Liver (tissue), 9 donors: Measurements from ENCODE around the gene ZNF436. TPM values are rescaled to one million over a fixed set of nuclear protein-coding genes. Genes with fewer than 3 reads are reported as not detected.

ENCODE experiments used
- DNase-seq: peaks from one replicate; pipeline ENCODE4 v3.0.0-alpha.2; 2017; ENCODE audit warnings: low spot score
- H3K27ac ChIP-seq, 2 donors: one replicate each; pipeline ENCODE4 v1.7.0; 2013; ENCODE audit warnings: inconsistent platforms in 2 of 2, low read length in 2 of 2, control low read depth in 1 of 2, low read depth in 1 of 2, mild to moderate bottlenecking in 1 of 2
- H3K27me3 ChIP-seq, 4 donors: one replicate each; pipeline versions ENCODE4 v1.6.1 to v1.7.0; 2013; ENCODE audit warnings: low read length in 3 of 4, inconsistent platforms in 1 of 4, mild to moderate bottlenecking in 1 of 4, moderate library complexity in 1 of 4; ENCODE audit not compliant: control insufficient read depth in 4 of 4, insufficient read depth in 4 of 4
- H3K36me3 ChIP-seq, 4 donors: one replicate each; pipeline versions ENCODE4 v1.6.1 to v1.7.0; 2013; ENCODE audit warnings: low read length in 3 of 4, mild to moderate bottlenecking in 3 of 4, low read depth in 1 of 4, moderate library complexity in 1 of 4; ENCODE audit not compliant: control insufficient read depth in 4 of 4, insufficient read depth in 3 of 4
- H3K4me1 ChIP-seq, 4 donors: one replicate each; pipeline versions ENCODE4 v1.6.1 to v1.7.0; 2013; ENCODE audit warnings: low read length in 3 of 4, mild to moderate bottlenecking in 3 of 4, moderate library complexity in 1 of 4; ENCODE audit not compliant: control insufficient read depth in 4 of 4, insufficient read depth in 4 of 4
- H3K4me3 ChIP-seq, 3 donors: one replicate each; pipeline versions ENCODE4 v1.6.1 to v1.7.0; 2013; ENCODE audit warnings: low read length in 3 of 3, control low read depth in 1 of 3, low read depth in 1 of 3, mild to moderate bottlenecking in 1 of 3
- H3K9ac ChIP-seq, 2 donors: one replicate each; pipeline ENCODE4 v1.7.0; 2013; ENCODE audit warnings: low read length in 2 of 2, mild to moderate bottlenecking in 2 of 2, moderate library complexity in 2 of 2, control low read depth in 1 of 2, low read depth in 1 of 2
- H3K9me3 ChIP-seq, 4 donors: one replicate each; pipeline versions ENCODE4 v1.6.1 to v1.7.0; 2013; ENCODE audit warnings: low read length in 3 of 4; ENCODE audit not compliant: control insufficient read depth in 4 of 4
- EGR1 ChIP-seq, 2 donors: IDR thresholded peaks; 2 replicates each; pipeline ENCODE4 v1.6.1; 2016 to 2018; ENCODE audit warnings: antibody characterized with exemption in 2 of 2, low read depth in 2 of 2
- FOXA1 ChIP-seq: IDR thresholded peaks from 2 replicates; pipeline ENCODE4 v1.6.1; 2016; ENCODE audit warnings: antibody characterized with exemption
- FOXA2 ChIP-seq: IDR thresholded peaks from 2 replicates; pipeline ENCODE4 v1.6.1; 2016; ENCODE audit warnings: antibody characterized with exemption
- GABPA ChIP-seq, 2 donors: IDR thresholded peaks in 1 of 2; conservative IDR thresholded peaks in 1 of 2; 2 replicates each; pipeline ENCODE4 v1.6.1; 2016; ENCODE audit warnings: antibody characterized with exemption in 2 of 2, mild to moderate bottlenecking in 1 of 2, moderate library complexity in 1 of 2
- HNF4A ChIP-seq, 2 donors: conservative IDR thresholded peaks; 2 replicates each; pipeline ENCODE4 v1.6.1; 2016; ENCODE audit warnings: antibody characterized with exemption in 2 of 2, mild to moderate bottlenecking in 2 of 2
- HNF4G ChIP-seq: IDR thresholded peaks from 2 replicates; pipeline ENCODE4 v1.6.1; 2016; ENCODE audit warnings: antibody characterized with exemption
- JUND ChIP-seq, 2 donors: IDR thresholded peaks; 2 replicates each; pipeline ENCODE4 v1.6.1; 2016; ENCODE audit warnings: antibody characterized with exemption in 2 of 2
- NR2F2 ChIP-seq: IDR thresholded peaks from 2 replicates; pipeline ENCODE4 v1.6.1; 2016; ENCODE audit warnings: antibody characterized with exemption
- RAD21 ChIP-seq, 2 donors: IDR thresholded peaks; 2 replicates each; pipeline ENCODE4 v1.6.1; 2016; ENCODE audit warnings: antibody characterized with exemption in 2 of 2, mild to moderate bottlenecking in 2 of 2
- RXRA ChIP-seq, 2 donors: IDR thresholded peaks; 2 replicates each; pipeline ENCODE4 v1.6.1; 2017 to 2018; ENCODE audit warnings: antibody characterized with exemption in 2 of 2, mild to moderate bottlenecking in 1 of 2
- SP1 ChIP-seq: IDR thresholded peaks from 2 replicates; pipeline ENCODE4 v1.6.1; 2018; ENCODE audit warnings: antibody characterized with exemption, mild to moderate bottlenecking
- TAF1 ChIP-seq: conservative IDR thresholded peaks from 2 replicates; pipeline ENCODE4 v1.6.1; 2016; ENCODE audit warnings: antibody characterized with exemption, mild to moderate bottlenecking
- YY1 ChIP-seq: IDR thresholded peaks from 2 replicates; pipeline ENCODE4 v1.6.1; 2016; ENCODE audit warnings: antibody characterized with exemption, mild to moderate bottlenecking
- WGBS: extraction: QIAGEN DNeasy Blood & Tissue Kit; methylation state at CpG from one replicate; pipeline ENCODE4 v1.1.7; 2013; 5-methylcytosine and 5-hydroxymethylcytosine counted together
- polyA plus RNA-seq, 2 donors: library from polyadenylated mRNA; stranded (reverse) in 1 of 2; unstranded in 1 of 2; fragments of 200-250 nt in 1 of 2; fragments of >200 nt in 1 of 2; fragmentation: Nextera tagmentation in 1 of 2; extraction: Ambion mirVana in 1 of 2; gene quantifications; one replicate each; pipeline versions ENCODE4 v1.2.1 to v1.2.3, GENCODE V29; 2013 to 2015
- total RNA-seq, 2 donors: library from RNA; depleted of rRNA; stranded (reverse); fragments of >200 nt; gene quantifications; one replicate each; pipeline ENCODE4 v1.2.3, GENCODE V29; 2014
- TF ChIP-seq, protein P1 (sequence below): IDR thresholded peaks from 2 replicates; pipeline ENCODE4 v1.6.1; 2016; ENCODE audit warnings: antibody characterized with exemption, mild to moderate bottlenecking
- TF ChIP-seq, protein P2 (sequence below): IDR thresholded peaks from 2 replicates; pipeline ENCODE4 v1.6.1; 2016; ENCODE audit warnings: antibody characterized with exemption
- TF ChIP-seq, protein P3 (sequence below): IDR thresholded peaks from 2 replicates; pipeline ENCODE4 v1.6.1; 2016; ENCODE audit warnings: antibody characterized with exemption
- TF ChIP-seq, protein P4 (sequence below): fragments of 150-350 bp; IDR thresholded peaks from 2 replicates; pipeline ENCODE4 v1.5.1; 2017; ENCODE audit warnings: improper control_type of control experiment, low read depth, low read length; ENCODE audit not compliant: missing input control
- TF ChIP-seq, protein P5 (sequence below): IDR thresholded peaks from 2 replicates; pipeline ENCODE4 v1.6.1; 2016; ENCODE audit warnings: antibody characterized with exemption
- donor health status: healthy.
- donor health status: healthy.
- donor health status: healthy.
- donor health status: healthy.
- donor health status: healthy.

ZNF436 gene
- total and polyA plus RNA-seq, 4 donors, result 1.3 to 8.0 (median 3.7) TPM

DNA sequence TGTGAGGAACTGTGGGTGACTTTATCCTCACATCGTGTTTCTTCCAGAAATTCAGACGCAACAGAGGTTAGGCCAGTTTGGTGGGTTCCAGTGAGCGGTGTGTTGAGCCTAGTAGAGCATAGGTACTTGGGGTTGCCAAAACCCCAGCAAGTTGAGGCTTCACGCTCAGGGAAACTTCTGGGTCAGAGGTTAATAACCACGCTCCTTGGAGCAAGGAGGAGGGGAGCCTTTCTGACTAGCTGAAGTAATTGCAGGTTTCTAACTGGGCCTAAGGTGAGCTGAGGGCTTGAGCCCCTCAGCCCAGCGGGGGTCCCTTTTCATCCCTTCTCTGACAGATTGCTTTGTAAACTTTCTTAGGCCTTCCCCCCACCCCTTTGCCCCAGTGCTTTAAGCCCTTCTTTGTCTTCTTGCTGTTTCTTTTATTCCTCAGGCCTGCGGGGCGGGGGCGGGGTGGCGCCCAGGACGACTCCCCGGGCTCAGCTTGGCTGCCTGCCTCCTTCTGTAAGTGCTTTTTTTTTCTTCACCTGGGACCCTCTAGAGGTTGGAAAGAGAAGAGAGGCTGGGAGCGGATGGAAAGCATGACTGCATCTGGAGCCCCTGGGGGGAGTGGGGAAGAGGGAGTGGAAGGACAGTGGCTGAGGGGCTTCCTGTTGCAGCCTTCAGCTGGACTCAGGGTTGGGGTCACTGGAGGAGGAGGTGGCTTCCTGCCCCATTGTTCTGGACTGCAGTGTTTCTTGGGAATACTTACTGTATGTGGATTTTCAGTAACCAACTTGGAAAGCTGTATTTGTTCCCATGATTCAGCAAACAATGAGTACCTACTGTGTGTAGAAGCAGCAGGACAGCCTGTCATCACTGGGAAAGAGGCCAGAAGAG lies 1.3 kb upstream of the ZNF436 start:
- H3K27me3 ChIP-seq, result no peaks in the 10 kb centered on the region
- peaks cover 0 to 6% (median 0%) of the 10 kb centered on the region in 4 donors for H3K36me3 ChIP-seq
- WGBS, result 62% methylated on average over 13 of the region's 13 CpGs
- H3K27ac ChIP-seq, result peak overlapping the region; percentile 55 to 100
- peaks cover 0 to 5% (median 0%) of the 10 kb centered on the region in 4 donors for H3K9me3 ChIP-seq
- H3K4me3 ChIP-seq, result no peak overlapping the region
- TF ChIP-seq, protein P1, sequence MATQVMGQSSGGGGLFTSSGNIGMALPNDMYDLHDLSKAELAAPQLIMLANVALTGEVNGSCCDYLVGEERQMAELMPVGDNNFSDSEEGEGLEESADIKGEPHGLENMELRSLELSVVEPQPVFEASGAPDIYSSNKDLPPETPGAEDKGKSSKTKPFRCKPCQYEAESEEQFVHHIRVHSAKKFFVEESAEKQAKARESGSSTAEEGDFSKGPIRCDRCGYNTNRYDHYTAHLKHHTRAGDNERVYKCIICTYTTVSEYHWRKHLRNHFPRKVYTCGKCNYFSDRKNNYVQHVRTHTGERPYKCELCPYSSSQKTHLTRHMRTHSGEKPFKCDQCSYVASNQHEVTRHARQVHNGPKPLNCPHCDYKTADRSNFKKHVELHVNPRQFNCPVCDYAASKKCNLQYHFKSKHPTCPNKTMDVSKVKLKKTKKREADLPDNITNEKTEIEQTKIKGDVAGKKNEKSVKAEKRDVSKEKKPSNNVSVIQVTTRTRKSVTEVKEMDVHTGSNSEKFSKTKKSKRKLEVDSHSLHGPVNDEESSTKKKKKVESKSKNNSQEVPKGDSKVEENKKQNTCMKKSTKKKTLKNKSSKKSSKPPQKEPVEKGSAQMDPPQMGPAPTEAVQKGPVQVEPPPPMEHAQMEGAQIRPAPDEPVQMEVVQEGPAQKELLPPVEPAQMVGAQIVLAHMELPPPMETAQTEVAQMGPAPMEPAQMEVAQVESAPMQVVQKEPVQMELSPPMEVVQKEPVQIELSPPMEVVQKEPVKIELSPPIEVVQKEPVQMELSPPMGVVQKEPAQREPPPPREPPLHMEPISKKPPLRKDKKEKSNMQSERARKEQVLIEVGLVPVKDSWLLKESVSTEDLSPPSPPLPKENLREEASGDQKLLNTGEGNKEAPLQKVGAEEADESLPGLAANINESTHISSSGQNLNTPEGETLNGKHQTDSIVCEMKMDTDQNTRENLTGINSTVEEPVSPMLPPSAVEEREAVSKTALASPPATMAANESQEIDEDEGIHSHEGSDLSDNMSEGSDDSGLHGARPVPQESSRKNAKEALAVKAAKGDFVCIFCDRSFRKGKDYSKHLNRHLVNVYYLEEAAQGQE, result no peak
- TF ChIP-seq NR2F2, result peak; percentile 48
- H3K4me1 ChIP-seq, result peaks cover 3 to 34% (median 29%) of the 10 kb centered on the region in 4 donors
- H3K9ac ChIP-seq, result no peak overlapping the region
- DNase-seq, result peak; percentile 44

DNA sequence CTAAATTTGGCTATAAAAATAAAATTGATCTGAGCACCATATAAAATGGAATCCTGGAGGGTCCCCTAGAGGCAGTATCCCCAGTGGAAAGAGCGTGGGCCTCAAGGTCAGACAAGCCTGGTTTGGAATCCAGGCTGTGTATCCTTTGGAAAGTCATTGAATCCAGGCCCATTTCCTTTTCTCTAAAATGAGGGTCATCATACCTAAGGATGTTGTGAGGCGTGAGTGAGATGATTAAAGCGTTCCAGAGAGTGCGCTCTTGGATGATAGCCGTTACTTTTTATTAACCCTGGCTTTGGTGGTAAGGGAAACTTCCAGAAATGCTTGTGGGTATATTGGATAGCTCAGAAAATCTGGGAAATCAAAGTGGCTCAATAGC lies 683 bp upstream of the ZNF436 start:
- DNase-seq, result no peak
- no peak overlapping the region for H3K9ac ChIP-seq
- H3K9me3 ChIP-seq, result peaks cover 0 to 6% (median 0%) of the 10 kb centered on the region in 4 donors
- peaks cover 0 to 6% (median 0%) of the 10 kb centered on the region in 4 donors for H3K36me3 ChIP-seq
- peaks cover 3 to 34% (median 29%) of the 10 kb centered on the region in 4 donors for H3K4me1 ChIP-seq
- no peak overlapping the region for H3K4me3 ChIP-seq
- WGBS, result 78% methylated on average over 5 of the region's 5 CpGs
- H3K27ac ChIP-seq, result peak overlapping the region; percentile 100
- no peaks in the 10 kb centered on the region for H3K27me3 ChIP-seq
- TF ChIP-seq EGR1 (IDR thresholded peaks at IDR 0.05; ENCODE audit: low read depth in 2 of 2) (no peak), HNF4A (conservative IDR thresholded peaks at IDR 0.05) (no peak), RXRA (IDR thresholded peaks at IDR 0.05) (no peak), JUND (IDR thresholded peaks at IDR 0.05) (no peak), FOXA2 (no peak), NR2F2 (no peak), FOXA1 (no peak), GABPA (IDR thresholded peaks at IDR 0.05 in 1 of 2, conservative IDR thresholded peaks at IDR 0.05 in 1 of 2) (no peak), SP1 (no peak), TAF1 (no peak), YY1 (no peak), HNF4G (no peak), RAD21 (IDR thresholded peaks at IDR 0.05) (no peak)
- TF ChIP-seq, protein P2, sequence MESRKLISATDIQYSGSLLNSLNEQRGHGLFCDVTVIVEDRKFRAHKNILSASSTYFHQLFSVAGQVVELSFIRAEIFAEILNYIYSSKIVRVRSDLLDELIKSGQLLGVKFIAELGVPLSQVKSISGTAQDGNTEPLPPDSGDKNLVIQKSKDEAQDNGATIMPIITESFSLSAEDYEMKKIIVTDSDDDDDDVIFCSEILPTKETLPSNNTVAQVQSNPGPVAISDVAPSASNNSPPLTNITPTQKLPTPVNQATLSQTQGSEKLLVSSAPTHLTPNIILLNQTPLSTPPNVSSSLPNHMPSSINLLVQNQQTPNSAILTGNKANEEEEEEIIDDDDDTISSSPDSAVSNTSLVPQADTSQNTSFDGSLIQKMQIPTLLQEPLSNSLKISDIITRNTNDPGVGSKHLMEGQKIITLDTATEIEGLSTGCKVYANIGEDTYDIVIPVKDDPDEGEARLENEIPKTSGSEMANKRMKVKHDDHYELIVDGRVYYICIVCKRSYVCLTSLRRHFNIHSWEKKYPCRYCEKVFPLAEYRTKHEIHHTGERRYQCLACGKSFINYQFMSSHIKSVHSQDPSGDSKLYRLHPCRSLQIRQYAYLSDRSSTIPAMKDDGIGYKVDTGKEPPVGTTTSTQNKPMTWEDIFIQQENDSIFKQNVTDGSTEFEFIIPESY, result no peak
- TF ChIP-seq, protein P3, sequence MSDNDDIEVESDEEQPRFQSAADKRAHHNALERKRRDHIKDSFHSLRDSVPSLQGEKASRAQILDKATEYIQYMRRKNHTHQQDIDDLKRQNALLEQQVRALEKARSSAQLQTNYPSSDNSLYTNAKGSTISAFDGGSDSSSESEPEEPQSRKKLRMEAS, result no peak
- TF ChIP-seq, protein P4, sequence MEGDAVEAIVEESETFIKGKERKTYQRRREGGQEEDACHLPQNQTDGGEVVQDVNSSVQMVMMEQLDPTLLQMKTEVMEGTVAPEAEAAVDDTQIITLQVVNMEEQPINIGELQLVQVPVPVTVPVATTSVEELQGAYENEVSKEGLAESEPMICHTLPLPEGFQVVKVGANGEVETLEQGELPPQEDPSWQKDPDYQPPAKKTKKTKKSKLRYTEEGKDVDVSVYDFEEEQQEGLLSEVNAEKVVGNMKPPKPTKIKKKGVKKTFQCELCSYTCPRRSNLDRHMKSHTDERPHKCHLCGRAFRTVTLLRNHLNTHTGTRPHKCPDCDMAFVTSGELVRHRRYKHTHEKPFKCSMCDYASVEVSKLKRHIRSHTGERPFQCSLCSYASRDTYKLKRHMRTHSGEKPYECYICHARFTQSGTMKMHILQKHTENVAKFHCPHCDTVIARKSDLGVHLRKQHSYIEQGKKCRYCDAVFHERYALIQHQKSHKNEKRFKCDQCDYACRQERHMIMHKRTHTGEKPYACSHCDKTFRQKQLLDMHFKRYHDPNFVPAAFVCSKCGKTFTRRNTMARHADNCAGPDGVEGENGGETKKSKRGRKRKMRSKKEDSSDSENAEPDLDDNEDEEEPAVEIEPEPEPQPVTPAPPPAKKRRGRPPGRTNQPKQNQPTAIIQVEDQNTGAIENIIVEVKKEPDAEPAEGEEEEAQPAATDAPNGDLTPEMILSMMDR, result no peak
- TF ChIP-seq, protein P5, sequence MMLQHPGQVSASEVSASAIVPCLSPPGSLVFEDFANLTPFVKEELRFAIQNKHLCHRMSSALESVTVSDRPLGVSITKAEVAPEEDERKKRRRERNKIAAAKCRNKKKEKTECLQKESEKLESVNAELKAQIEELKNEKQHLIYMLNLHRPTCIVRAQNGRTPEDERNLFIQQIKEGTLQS, result no peak
- TF ChIP-seq, protein P1, result no peak
